A204.1 (cell line): ENCODE measurements around the gene SP4.
A peak's percentile ranks its signal among the peaks of the same experiment; 100 is the strongest.

Experiments
- FAIRE-seq: peaks from 2 replicates; lab custom pipeline; 2012; peaks lifted over from hg19 to GRCh38; lab: Jason Lieb, UNC

The SP4 gene

GRCh38 chr7:21443149-21443841 is 15.4 kb downstream of the SP4 start:
- FAIRE-seq = no peak

GRCh38 chr7:21448974-21449373 is 21.1 kb downstream of the SP4 start:
- no peak for FAIRE-seq

GRCh38 chr7:21450076-21450475 is 22.2 kb downstream of the SP4 start:
- no peak for FAIRE-seq

- no peak for FAIRE-seq
Measured at GRCh38 chr7:21450941-21451340, 23.1 kb downstream of the SP4 start.

GRCh38 chr7:21454182-21454581 is 26.3 kb downstream of the SP4 start:
- no peak for FAIRE-seq

GRCh38 chr7:21454906-21455305 is 27.0 kb downstream of the SP4 start:
- FAIRE-seq = no peak

- no peak for FAIRE-seq
Measured at GRCh38 chr7:21461282-21461681, 33.4 kb downstream of the SP4 start.

GRCh38 chr7:21462081-21462480 is 34.2 kb downstream of the SP4 start:
- FAIRE-seq = no peak

- no peak for FAIRE-seq
Measured at GRCh38 chr7:21463524-21463923, 35.6 kb downstream of the SP4 start.

- FAIRE-seq = peak; percentile 60
Measured at GRCh38 chr7:21468969-21469368, 41.1 kb downstream of the SP4 start.

GRCh38 chr7:21469894-21470293 is 42.0 kb downstream of the SP4 start:
- no peak for FAIRE-seq

GRCh38 chr7:21472029-21472428 is 44.1 kb downstream of the SP4 start:
- no peak for FAIRE-seq

- no peak for FAIRE-seq
Measured at GRCh38 chr7:21476429-21476828, 48.5 kb downstream of the SP4 start.

GRCh38 chr7:21480693-21481403 is 53.0 kb downstream of the SP4 start:
- FAIRE-seq = no peak

GRCh38 chr7:21486511-21486910 is 58.6 kb downstream of the SP4 start:
- no peak for FAIRE-seq

- FAIRE-seq = no peak
Measured at GRCh38 chr7:21495731-21496130, 67.8 kb downstream of the SP4 start.

GRCh38 chr7:21497072-21497471 is 69.2 kb downstream of the SP4 start:
- no peak for FAIRE-seq

GRCh38 chr7:21500117-21500832 is 72.4 kb downstream of the SP4 start:
- peak; percentile 19 for FAIRE-seq

- no peak for FAIRE-seq
Measured at GRCh38 chr7:21504021-21504420, 76.1 kb downstream of the SP4 start.

GRCh38 chr7:21507627-21508343 is 79.9 kb downstream of the SP4 start:
- FAIRE-seq = no peak

- FAIRE-seq = no peak
Measured at GRCh38 chr7:21508538-21508937, 80.7 kb downstream of the SP4 start.

- no peak for FAIRE-seq
Measured at GRCh38 chr7:21514062-21514461, 86.2 kb downstream of the SP4 start.

- FAIRE-seq = no peak
Measured at GRCh38 chr7:21524680-21525079, 96.8 kb downstream of the SP4 start.
